C4-2B (cell line): ENCODE measurements around the gene BCR.

Experiments used
- CTCF ChIP-seq: fragments of 450-650 bp; conservative IDR thresholded peaks from 2 replicates; pipeline ENCODE4 v1.5.1; 2017; ENCODE audit warnings: mild to moderate bottlenecking
- ZFX ChIP-seq: fragments of 450-650 bp; IDR thresholded peaks from 2 replicates; pipeline ENCODE4 v1.6.1; 2017

DNA sequence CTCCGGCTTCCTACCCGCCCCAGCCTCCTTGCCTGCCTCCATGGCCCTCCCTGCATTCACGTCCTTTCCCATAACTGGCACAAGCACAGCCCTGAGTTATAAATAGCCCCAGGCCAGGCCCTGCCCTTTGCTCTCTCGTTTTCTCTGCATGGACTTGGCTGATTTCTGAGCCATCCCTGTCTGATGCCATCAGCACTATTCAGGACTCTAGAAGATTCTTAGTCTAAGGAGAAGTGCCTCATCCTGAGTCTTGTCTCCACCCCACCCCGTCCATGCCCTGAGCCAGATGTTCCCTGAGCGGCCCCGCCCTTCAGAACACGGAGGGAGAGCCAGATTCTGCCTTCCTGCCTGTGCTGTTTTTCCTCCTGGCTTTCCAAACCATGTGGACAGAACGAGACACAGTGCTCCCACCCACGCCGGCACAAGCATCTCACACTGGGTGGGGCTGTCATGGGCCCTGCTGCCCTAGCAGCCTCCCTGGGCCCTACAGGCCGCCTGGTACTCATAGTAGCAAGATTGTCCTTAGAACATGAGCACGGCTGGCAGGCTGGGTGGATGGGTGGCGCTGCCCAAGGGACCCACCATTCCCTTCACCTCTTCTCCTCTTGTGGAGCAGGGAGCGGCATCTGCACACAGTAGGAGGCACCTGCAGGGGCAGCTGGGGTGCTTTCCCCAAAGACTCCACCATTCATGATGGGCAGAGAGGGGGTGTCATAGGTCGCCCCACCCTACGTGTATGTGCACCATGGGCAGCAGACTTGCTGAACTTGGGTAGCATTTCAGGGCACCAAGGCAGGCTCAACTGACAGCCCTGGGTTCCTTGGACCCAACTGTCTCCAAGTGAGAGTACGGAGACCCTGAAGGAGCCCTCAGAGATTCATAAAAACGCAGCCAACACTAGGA is 76.9 kb downstream of the BCR start:
- no peak for TF ChIP-seq CTCF
- no peak for TF ChIP-seq ZFX
